Trophoblast cell (in vitro differentiated cells and primary cell): ENCODE data around the gene NSF.
"Not testable (repeated sequence)": the region's sequence is repeated elsewhere in the genome, so short reads cannot be mapped to it uniquely, and the experiment has no call there.

Experiments
- DNase-seq, 2 donors: peaks; one replicate each; pipeline ENCODE4 v3.0.0-alpha.2; 2016
- H2AFZ ChIP-seq: 2 replicates; pipeline ENCODE4 v1.6.1; 2013; ENCODE audit warnings: low read length, moderate library complexity, mild to moderate bottlenecking; ENCODE audit not compliant: insufficient read depth, poor library complexity
- H2AK5ac ChIP-seq: 2 replicates; pipeline ENCODE4 v1.6.1; 2013; ENCODE audit warnings: mild to moderate bottlenecking, low read length
- H2BK120ac ChIP-seq: 2 replicates; pipeline ENCODE4 v1.6.1; 2013; ENCODE audit warnings: low read length, mild to moderate bottlenecking, moderate library complexity; ENCODE audit not compliant: insufficient read depth, poor library complexity
- H2BK12ac ChIP-seq: 2 replicates; pipeline ENCODE4 v1.6.1; 2013; ENCODE audit warnings: mild to moderate bottlenecking, low read length, moderate library complexity
- H2BK5ac ChIP-seq: 2 replicates; pipeline ENCODE4 v1.6.1; 2013; ENCODE audit warnings: low read length, low read depth, moderate library complexity, mild to moderate bottlenecking; ENCODE audit not compliant: poor library complexity
- H3K14ac ChIP-seq: 2 replicates; pipeline ENCODE4 v1.6.1; 2013; ENCODE audit warnings: mild to moderate bottlenecking, low read length
- H3K18ac ChIP-seq: 2 replicates; pipeline ENCODE4 v1.6.1; 2013; ENCODE audit warnings: mild to moderate bottlenecking, low read length
- H3K23ac ChIP-seq: 2 replicates; pipeline ENCODE4 v1.6.1; 2013; ENCODE audit warnings: low read length
- H3K27ac ChIP-seq: 2 replicates; pipeline ENCODE4 v1.5.1; 2013; ENCODE audit warnings: low read depth, mild to moderate bottlenecking, inconsistent platforms, low read length, moderate library complexity
- H3K27me3 ChIP-seq: 2 replicates; pipeline ENCODE4 v1.6.1; 2013; ENCODE audit warnings: inconsistent platforms, mild to moderate bottlenecking, low read length, moderate library complexity; ENCODE audit not compliant: insufficient read depth
- H3K36me3 ChIP-seq, 2 experiments: 1 replicate in 1 of 2; 2 replicates in 1 of 2; pipeline ENCODE4 v1.6.1; 2013; ENCODE audit warnings: low read length in 2 of 2, mild to moderate bottlenecking in 2 of 2, moderate library complexity in 1 of 2; ENCODE audit not compliant: insufficient read depth in 2 of 2, control insufficient read depth in 1 of 2
- H3K4ac ChIP-seq: 2 replicates; pipeline ENCODE4 v1.6.1; 2013; ENCODE audit warnings: low read depth, mild to moderate bottlenecking, low read length, moderate library complexity
- H3K4me1 ChIP-seq, 2 experiments: 1 replicate in 1 of 2; 2 replicates in 1 of 2; pipeline ENCODE4 v1.6.1; 2013; ENCODE audit warnings: low read length in 2 of 2, mild to moderate bottlenecking in 2 of 2, moderate library complexity in 1 of 2; ENCODE audit not compliant: insufficient read depth in 2 of 2, control insufficient read depth in 1 of 2
- H3K4me2 ChIP-seq: 2 replicates; pipeline ENCODE4 v1.6.1; 2013; ENCODE audit warnings: inconsistent platforms, mild to moderate bottlenecking, low read length, moderate library complexity
- H3K4me3 ChIP-seq: 2 replicates; pipeline ENCODE4 v1.5.1; 2013; ENCODE audit warnings: mild to moderate bottlenecking, low read depth, low read length, inconsistent platforms
- H3K79me1 ChIP-seq: one replicate; pipeline ENCODE4 v1.6.1; 2013; ENCODE audit warnings: low read length
- H3K79me2 ChIP-seq: 2 replicates; pipeline ENCODE4 v1.6.1; 2013; ENCODE audit warnings: low read length, mild to moderate bottlenecking; ENCODE audit not compliant: control insufficient read depth, insufficient read depth, poor library complexity
- H3K9ac ChIP-seq: 2 replicates; pipeline ENCODE4 v1.6.1; 2013; ENCODE audit warnings: mild to moderate bottlenecking, low read length
- H3K9me3 ChIP-seq: 2 replicates; pipeline ENCODE4 v1.6.1; 2013; ENCODE audit warnings: low read depth, mild to moderate bottlenecking, control low read depth, inconsistent platforms, low read length; ENCODE audit not compliant: insufficient read depth
- H4K12ac ChIP-seq: 2 replicates; pipeline ENCODE4 v1.6.1; 2013; ENCODE audit warnings: low read depth, mild to moderate bottlenecking, low read length, moderate library complexity
- H4K8ac ChIP-seq: 2 replicates; pipeline ENCODE4 v1.6.1; 2013; ENCODE audit warnings: low read depth, mild to moderate bottlenecking, low read length, moderate library complexity
- H4K91ac ChIP-seq: one replicate; pipeline ENCODE4 v1.6.1; 2013; ENCODE audit warnings: low read depth, mild to moderate bottlenecking, low read length, moderate library complexity
- WGBS: extraction: QIAGEN DNeasy Blood & Tissue Kit; methylation state at CpG from one replicate; pipeline ENCODE4 v1.1.7; 2013; ENCODE audit warnings: missing lambda C conversion rate; ENCODE audit not compliant: insufficient read length, insufficient coverage; ENCODE audit errors: extremely low coverage; 5-methylcytosine and 5-hydroxymethylcytosine counted together

NSF gene

DNA sequence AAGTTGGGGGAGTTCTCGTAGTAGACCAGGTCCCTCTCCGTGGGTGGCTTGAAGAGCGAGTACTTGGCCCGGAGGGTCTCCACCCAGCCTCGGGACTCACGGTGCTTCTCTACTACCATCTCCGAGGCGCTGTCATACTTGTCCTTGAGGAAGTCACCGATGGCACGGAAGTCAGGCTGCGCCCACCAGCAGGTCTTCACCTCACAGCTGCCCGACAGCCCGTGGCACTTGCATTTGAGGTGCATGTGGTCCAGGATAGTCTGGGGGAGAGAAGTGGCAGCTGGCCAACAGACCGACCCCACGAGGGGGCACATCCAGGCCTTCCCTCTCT lies 178.0 kb downstream of the NSF start:
- H3K18ac ChIP-seq, result no peak overlapping the region
- no CpG with 5 or more reads among the region's 15 CpGs for WGBS

DNA sequence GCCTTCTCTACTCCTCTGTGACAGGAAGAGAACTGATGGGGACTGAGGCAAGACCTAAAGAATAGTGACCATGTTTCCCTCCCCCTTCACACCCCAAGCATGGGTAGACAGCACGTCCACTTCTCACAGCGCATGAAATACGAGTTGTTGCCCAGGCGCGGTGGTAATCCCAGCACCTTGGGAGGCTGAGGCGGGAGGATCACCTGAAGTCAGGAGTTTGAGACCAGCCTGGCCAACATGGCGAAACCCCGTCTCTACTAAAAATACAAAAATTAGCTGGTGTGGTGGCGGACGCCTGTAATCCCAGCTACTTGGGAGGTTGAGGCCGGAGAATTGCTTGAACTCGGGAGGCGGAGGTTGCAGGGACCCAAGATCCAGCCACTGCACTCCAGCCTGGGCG lies 178.4 kb downstream of the NSF start:
- H4K91ac ChIP-seq, H3K23ac ChIP-seq, H4K12ac ChIP-seq, H3K27me3 ChIP-seq, H2BK120ac ChIP-seq, H3K79me2 ChIP-seq, H3K18ac ChIP-seq, H3K9me3 ChIP-seq, H3K27ac ChIP-seq, H3K14ac ChIP-seq, H2BK12ac ChIP-seq, H3K4me3 ChIP-seq, H2AK5ac ChIP-seq, H3K4ac ChIP-seq, H2BK5ac ChIP-seq, H3K9ac ChIP-seq, H3K36me3 ChIP-seq, DNase-seq, H3K79me1 ChIP-seq, H2AFZ ChIP-seq, H3K4me2 ChIP-seq, H4K8ac ChIP-seq: not testable (repeated sequence)
- no CpG with 5 or more reads among the region's 14 CpGs for WGBS
- H3K4me1 ChIP-seq, result peaks cover 14 to 23% of the 10 kb centered on the region in 2 experiments

More for the DNA sequence above, 178.0 kb downstream of the NSF start:
- no peak overlapping the region for H2AFZ ChIP-seq
- H3K9ac ChIP-seq, result no peak overlapping the region
- peaks cover 2% of the 10 kb centered on the region for H3K9me3 ChIP-seq
- no peak overlapping the region for H2BK5ac ChIP-seq
- no peak for DNase-seq
- no peak overlapping the region for H3K23ac ChIP-seq
- H3K27me3 ChIP-seq, result no peaks in the 10 kb centered on the region
- peaks cover 3 to 5% of the 10 kb centered on the region in 2 experiments for H3K36me3 ChIP-seq
- H3K79me1 ChIP-seq, result peaks cover 9% of the 10 kb centered on the region
- no peak overlapping the region for H4K12ac ChIP-seq
- peaks cover 14 to 23% of the 10 kb centered on the region in 2 experiments for H3K4me1 ChIP-seq
- no peak overlapping the region for H3K4ac ChIP-seq
- peaks cover 2% of the 10 kb centered on the region for H3K79me2 ChIP-seq
- H4K91ac ChIP-seq, result no peak overlapping the region
- H3K14ac ChIP-seq, result no peak overlapping the region
- H3K27ac ChIP-seq, result no peak overlapping the region
- no peak overlapping the region for H2BK12ac ChIP-seq
- no peak overlapping the region for H2AK5ac ChIP-seq
- no peak overlapping the region for H4K8ac ChIP-seq
- no peak overlapping the region for H3K4me2 ChIP-seq
- no peak overlapping the region for H3K4me3 ChIP-seq
- no peak overlapping the region for H2BK120ac ChIP-seq

DNA sequence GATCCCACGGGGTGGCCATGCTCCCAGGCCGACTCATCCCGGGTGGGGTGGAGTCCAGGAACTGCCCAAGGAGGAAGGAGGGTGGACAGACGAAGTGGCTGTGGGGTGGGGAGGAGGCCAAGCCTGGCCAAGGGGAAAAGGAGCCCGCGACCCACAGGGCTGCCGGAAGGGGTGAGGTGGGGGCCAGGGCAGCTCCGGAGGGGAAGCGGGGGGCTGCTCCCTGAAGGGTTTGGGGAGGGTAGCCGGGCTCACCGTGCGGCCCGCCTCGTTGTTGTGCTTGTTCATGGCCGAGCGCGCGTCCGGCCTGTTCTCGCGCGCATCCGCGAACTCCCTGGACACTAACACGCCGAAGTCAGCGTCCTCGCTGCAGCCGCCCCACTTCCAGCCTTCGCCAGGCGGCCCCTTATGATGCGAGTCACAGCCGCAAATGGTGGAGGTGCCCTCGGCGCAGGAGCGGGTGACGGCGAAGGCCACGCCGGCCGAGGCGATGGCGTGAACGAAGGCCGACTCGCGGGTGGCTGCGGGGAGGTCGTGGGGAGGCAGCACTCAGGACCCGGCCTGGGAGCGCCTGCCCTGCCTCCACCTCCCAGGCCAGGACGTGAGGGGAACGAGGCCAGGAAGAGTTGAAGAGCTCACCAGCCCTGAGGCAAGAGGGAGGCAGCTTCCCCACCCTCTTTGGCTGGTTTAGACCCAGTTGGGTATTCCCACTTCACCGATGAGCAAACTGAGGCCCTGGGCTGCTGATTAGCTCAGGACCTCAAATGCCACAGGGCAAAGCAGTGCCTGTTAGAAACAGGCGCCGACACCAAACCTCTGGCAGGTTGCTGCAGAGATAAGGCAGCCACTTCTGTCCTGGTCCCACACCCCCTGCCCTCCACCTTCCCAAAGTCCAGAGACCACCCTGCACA lies 179.3 kb downstream of the NSF start:
- no peak overlapping the region for H3K4ac ChIP-seq
- no peaks in the 10 kb centered on the region for H3K27me3 ChIP-seq
- peaks cover 3 to 5% of the 10 kb centered on the region in 2 experiments for H3K36me3 ChIP-seq
- H2AK5ac ChIP-seq, result peak overlapping the region; percentile 3
- no peak overlapping the region for H2AFZ ChIP-seq
- no peak overlapping the region for H4K12ac ChIP-seq
- no peak overlapping the region for H3K23ac ChIP-seq
- H3K27ac ChIP-seq, result no peak overlapping the region
- no peak for DNase-seq
- peaks cover 2% of the 10 kb centered on the region for H3K79me2 ChIP-seq
- no peak overlapping the region for H3K14ac ChIP-seq
- peaks cover 2% of the 10 kb centered on the region for H3K9me3 ChIP-seq
- H3K79me1 ChIP-seq, result peaks cover 9% of the 10 kb centered on the region
- H2BK120ac ChIP-seq, result no peak overlapping the region
- H3K18ac ChIP-seq, result peak overlapping the region; percentile 25
- no peak overlapping the region for H4K8ac ChIP-seq
- H2BK12ac ChIP-seq, result peak overlapping the region; percentile 7
- no peak overlapping the region for H3K4me3 ChIP-seq
- peak overlapping the region; percentile 84 for H4K91ac ChIP-seq
- H3K4me2 ChIP-seq, result no peak overlapping the region
- WGBS, result no CpG with 5 or more reads among the region's 56 CpGs
- H3K4me1 ChIP-seq, result peaks cover 14 to 22% of the 10 kb centered on the region in 2 experiments
- H2BK5ac ChIP-seq, result no peak overlapping the region
- no peak overlapping the region for H3K9ac ChIP-seq

DNA sequence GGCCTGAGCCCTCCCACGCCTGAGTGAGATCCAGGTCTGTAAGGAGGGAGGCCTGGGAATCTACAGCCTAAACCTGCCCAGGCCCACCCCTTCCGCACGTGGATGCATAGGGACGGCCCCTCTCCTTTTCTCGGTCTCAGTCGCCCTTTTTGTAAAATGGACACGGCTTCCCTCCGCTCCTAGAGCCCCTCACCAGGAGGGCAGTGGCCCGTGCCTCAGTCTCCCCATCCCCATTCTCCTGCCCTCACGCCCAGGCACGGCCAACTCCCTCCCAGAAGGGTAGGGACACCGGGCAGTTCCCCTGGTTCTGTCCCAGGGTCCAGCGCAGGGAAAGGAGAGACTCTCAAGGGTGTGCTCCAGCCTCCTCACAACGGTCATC lies 180.0 kb downstream of the NSF start:
- Histone ChIP-seq H3K79me2 (peaks cover 2% of the 10 kb centered on the region), H2BK5ac (no peak overlapping the region), H4K91ac (peak overlapping the region; percentile 84), H3K27ac (no peak overlapping the region), H3K18ac (peak overlapping the region; percentile 92), H4K12ac (no peak overlapping the region), H3K4me2 (peak overlapping the region; percentile 61), H4K8ac (peak overlapping the region; percentile 82), H2AK5ac (no peak overlapping the region), H3K9ac (no peak overlapping the region), H3K14ac (no peak overlapping the region), H3K27me3 (no peaks in the 10 kb centered on the region), H3K23ac (no peak overlapping the region), H3K4me1 (peaks cover 17 to 18% of the 10 kb centered on the region in 2 experiments), H3K36me3 (peaks cover 3 to 5% of the 10 kb centered on the region in 2 experiments), H2BK120ac (no peak overlapping the region), H2AFZ (no peak overlapping the region), H2BK12ac (peak overlapping the region; percentile 7), H3K4ac (no peak overlapping the region), H3K4me3 (no peak overlapping the region), H3K9me3 (peaks cover 2% of the 10 kb centered on the region), H3K79me1 (peaks cover 9% of the 10 kb centered on the region)
- WGBS, result no CpG with 5 or more reads among the region's 14 CpGs
- no peak for DNase-seq
